HG03565 (cell line): ENCODE results near the gene SYTL1.

ENCODE experiments used
- ATAC-seq: cut with Tn5 transposase; IDR thresholded peaks from one replicate; pipeline ENCODE4 v1.9.1; 2021; ENCODE audit warnings: mild to moderate bottlenecking, moderate library complexity; ENCODE audit not compliant: unreplicated experiment

SYTL1 gene, protein sequence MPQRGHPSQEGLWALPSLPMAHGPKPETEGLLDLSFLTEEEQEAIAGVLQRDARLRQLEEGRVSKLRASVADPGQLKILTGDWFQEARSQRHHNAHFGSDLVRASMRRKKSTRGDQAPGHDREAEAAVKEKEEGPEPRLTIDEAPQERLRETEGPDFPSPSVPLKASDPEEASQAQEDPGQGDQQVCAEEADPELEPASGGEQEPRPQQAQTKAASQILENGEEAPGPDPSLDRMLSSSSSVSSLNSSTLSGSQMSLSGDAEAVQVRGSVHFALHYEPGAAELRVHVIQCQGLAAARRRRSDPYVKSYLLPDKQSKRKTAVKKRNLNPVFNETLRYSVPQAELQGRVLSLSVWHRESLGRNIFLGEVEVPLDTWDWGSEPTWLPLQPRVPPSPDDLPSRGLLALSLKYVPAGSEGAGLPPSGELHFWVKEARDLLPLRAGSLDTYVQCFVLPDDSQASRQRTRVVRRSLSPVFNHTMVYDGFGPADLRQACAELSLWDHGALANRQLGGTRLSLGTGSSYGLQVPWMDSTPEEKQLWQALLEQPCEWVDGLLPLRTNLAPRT

DNA sequence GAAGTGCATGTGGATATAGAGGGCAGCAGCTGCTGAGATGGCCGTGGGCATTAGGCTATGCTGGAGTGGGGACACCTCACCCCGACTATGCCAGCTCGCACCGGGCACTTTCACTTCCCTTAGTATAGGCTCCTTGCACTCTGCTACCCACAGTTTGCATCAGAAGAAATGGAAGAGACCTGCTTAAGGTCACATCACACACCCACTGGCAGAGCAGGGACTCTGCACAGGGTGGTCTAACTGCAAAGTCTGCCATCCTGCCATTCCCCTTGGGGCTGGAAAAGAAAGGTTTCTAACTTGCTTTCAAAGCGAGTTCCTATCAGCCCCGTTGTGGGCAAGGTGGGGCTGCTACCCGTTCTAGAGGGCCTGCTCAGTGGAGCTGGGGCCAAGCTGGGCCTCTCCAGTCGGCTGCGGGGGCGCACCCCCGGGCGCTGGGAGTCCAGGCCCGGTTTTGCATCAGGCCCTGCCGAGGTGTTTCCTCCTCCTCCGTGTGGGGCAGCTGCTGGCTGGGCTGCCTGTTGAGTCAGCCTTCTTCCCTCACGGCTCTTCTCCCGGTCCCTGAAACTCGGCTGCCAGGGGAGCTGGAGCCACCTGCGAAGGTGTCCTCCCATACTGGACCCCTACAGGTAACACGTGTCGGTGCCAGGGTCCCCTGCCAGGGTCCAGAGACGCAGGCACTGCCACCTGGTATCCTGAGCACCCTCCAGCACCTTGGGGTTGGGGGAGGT lies at the start of gene SYTL1:
TSS of gene SYTL1 (plus strand) at position 498 of the 728 bp plus-strand sequence. CDS start 3,313 bp downstream, outside the sequence.
- no peak for ATAC-seq

DNA sequence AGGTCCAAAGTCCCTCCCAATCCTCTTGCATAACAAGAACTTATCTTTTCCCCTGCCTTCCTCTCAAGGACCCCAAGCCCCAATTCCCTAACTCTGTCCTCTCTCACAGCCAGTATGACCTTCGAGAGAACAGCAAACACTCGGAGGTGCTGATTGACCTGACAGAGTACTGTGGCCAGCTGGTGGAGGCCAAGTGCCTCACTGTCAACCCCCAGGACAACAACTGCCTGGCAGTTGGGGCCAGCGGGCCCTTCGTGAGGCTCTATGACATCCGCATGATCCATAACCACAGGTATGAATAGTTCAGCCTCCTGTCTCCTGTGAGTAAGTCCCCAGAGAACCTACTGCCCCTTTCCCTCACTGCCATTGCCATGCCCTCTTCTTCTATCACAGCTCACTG lies 49.7 kb upstream of the SYTL1 start:
- ATAC-seq = no peak

DNA sequence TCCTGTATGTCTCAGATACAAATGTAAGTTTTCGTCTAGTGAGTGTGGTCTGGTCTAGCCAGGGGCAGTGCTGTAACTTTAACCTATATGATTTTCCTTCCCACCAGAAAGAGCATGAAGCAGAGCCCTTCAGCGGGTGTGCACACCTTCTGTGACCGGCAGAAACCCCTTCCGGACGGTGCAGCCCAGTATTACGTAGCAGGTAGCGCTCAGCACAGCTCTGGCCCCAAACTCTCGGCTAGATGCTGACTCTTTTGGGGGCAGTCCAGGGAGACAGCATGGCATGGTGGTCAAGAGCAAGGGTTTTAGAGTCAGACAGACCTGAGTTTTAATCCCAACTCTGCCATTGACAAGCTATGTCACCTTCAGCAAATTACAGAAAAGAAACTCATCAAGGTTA lies 47.9 kb upstream of the SYTL1 start:
- no peak for ATAC-seq

DNA sequence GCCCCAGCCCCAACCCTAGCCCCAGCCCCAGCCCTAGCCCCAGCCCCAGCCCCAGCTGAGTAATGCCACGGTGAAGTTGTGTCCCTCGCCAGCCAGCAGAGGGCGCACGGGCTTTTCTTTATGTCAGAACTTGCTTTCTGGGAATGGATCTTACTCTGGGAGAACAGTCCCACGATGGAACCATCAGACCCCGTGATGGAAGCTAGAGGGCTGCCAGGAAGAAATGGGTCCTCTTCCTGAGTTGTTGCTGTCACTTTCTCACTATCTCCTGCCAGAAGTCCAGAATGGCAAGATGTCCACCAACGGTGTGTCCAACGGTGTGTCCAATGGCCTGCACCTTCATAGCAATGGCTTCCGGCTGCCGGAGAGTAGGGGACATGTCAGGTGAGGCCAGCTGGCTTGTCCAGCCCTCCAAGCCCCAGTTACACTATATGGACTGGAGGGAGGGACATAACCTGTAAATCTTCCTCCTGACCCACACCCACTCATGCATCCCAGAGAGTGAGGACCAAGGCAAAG lies 45.0 kb upstream of the SYTL1 start:
- ATAC-seq = no peak

DNA sequence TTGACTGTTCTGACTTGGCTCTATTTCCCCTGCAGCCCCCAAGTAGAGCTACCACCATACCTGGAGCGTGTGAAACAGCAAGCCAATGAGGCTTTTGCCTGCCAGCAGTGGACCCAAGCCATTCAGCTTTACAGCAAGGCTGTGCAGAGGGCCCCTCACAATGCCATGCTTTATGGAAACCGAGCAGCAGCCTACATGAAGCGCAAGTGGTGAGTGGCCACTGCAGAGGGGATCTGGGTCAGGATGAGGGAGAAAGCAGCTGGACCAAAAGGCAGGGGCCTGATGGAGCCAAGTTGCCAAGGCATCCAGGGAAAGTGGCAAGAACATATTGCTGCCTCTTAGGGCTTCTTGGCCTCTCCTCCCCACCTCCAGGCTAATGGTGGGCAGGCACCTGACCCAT lies 43.9 kb upstream of the SYTL1 start:
- ATAC-seq = no peak

DNA sequence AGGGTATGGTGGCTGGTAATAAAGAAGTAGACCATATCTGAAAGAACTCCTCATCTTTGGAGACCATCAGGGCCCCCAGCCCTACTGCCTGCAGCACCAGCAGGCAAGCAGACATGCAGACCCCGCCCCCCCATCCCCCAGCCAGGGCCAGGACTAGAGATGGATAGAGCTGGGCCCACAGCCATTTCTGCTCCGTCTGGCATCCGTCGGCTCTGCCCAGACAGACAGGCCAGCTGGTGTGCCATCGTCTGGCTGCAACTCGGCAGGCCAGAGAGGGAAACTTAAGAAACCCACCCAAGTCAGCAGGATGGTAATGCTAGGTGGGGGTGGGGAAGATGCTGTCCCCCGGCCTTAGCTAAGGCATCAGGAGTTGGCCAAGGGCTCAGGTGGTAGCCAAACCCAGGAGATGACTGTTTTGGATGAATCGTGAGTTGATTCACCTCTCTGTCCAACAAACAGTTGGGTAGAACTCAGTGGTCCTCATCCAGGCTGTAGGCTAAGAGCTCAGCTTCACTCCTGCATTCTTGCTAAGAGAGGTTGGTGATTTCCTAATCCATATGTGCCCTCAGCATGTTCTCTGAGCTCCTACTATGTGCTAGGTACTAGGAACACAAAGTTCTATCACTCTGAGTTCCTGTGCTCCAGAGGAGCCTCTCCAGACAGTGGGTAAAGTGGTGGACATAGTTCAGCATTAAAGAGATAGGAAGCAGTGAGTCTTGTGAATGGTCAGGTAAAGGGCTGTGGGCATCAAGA lies 43.0 kb upstream of the SYTL1 start:
- no peak for ATAC-seq

DNA sequence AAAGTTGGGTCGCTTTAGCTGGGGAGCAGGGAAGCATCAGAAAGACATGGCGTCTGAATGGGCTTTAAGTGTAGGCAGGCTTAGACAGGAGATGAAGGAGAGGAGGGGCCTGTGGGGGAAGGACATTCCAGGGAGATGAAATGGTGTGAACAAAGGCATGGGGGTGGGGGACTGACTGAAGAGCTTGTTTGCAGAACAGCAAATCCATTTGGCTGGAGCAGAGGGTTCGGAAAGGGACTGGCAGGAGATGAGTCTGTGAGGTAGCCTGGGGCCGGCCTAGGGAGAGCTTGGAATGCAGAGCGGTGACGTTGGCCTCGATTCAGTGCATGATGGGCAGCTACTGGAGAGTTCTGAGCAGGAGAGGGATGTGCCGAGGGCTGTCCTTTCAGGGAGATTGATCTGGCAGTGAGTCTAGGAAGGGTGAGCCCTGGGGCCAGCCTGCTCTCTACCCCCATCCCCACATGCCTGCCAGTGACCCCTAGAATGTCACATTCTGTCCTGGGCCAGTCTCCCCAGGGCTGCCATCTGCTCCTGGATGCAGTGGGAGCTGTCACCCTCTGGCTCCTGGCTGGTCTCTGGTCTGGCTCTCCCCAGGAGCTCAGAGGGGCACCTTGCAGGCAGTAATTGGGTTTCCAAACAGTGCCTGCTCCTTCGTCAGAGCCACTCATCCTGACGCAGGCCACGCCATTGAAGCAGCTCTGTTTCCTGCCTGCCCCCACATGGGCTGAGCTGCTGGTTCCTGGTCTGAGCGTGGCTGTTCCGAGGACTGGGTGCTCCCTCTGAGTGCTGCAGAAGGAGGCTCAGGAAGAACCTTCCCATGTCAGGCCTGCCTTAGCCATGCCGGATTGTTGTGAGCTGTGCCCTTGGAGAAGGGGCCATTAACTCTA lies 42.2 kb upstream of the SYTL1 start:
- ATAC-seq = no peak

DNA sequence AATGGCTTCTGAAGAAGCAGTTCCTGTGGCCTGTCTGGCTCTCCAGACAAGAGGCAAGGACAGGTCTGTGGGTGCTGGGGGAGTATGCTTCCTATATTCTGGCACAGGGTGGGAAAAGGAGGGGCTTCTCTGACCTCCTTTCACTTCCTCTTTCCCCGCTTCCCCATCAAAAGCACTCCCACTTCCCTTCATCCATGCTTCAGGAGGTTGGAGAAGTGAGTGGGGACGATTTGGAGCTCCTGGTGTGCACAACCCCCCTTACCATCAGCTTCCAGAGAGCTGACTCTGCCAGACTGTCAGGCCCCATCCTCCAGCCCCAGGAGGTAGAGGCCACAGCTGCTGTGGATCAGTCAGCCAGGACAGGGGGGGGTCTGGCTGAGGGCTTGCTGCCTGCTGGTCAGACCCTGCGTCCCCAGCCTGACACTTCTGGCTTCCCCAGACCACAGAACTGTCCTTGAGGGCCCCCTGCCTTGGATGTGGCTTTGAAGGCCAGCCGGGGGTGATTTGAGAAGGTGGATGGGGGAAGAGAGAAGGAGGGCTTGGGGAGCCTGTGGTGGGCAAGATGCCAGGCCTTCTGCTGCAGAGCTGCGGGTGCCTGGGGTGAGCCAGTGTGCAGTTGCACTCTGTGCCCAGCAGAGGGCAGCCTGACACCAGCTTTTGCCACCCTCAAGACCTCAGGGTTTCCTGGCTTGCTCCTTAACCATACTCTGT lies 41.3 kb upstream of the SYTL1 start:
- ATAC-seq = no peak

DNA sequence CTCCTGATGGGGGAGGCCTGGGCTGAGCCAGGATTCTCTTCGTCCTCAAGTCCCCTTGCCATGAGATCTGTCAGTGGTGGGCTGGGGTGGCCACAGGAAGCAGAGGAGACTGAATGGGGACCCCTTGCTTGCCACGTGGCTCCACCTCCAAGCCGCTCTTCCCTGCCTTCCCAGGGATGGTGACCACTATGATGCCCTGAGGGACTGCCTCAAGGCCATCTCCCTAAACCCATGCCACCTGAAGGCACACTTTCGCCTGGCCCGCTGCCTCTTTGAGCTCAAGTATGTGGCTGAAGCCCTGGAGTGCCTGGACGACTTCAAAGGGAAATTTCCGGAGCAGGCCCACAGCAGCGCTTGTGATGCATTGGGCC lies 40.8 kb upstream of the SYTL1 start:
- no peak for ATAC-seq

DNA sequence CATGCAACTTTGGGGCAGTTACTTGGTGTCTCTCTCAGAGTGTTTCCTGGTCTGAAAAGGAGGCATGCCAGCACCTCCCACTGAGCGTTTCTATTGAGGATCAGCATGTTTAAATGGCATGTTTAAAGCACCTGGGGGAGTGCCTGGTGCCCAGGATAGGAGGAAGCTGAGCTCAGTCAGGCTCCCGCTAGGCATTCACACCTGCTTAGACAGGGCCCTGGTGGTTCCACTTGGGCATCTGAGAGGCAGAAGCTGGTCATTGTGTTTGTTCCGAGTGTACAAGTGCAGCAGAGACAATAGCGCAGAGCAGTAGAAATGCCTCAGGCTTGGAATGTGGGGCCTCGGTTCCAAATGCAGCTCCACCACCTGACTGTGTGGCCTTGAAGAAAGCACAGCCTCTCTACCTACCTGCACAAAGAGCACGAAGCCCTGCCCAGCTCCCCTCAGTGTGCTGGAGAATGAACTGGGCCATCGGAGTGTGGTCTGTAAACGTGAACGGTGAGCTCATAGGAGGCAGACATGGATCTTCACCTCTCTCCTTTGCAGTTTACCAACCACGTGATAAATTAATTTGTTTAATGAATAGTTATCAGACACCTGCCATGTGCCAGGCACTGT lies 40.1 kb upstream of the SYTL1 start:
- no peak for ATAC-seq

DNA sequence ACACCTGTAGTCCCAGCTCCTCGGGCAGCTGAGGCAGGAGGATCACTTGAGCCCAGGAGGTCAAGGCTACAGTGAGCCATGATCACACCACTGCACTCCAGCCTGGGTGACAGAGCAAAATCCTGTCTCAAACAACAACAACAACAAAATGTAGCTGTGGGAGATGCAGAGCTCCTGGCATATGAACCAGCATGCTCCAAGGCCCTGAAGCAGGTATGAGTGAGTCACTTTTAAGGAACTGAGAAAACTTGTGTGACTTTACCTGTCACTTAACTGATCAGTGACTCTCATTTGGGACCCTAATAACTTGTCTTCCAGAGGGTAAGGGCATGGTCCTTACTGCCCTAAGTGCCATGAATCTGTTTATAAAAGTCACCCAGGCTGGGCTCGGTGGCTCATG lies 39.2 kb upstream of the SYTL1 start:
- no peak for ATAC-seq

DNA sequence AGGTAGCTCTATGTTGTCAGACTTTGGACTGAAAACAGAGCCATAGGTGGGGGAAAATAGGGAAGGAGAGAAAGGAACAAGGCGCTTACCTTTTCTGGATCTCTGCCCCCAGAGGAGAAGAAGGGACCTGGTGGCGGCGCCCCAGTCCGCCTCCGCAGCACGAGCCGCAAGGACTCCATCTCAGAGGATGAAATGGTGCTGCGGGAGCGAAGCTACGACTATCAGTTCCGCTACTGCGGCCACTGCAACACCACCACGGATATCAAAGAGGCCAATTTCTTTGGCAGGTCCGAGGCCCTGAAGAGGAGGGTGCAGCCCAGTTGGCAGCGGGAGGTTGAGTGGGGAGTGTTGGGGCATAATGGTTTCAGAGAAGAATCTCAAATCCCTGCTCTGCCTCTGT lies 38.3 kb upstream of the SYTL1 start:
- no peak for ATAC-seq

DNA sequence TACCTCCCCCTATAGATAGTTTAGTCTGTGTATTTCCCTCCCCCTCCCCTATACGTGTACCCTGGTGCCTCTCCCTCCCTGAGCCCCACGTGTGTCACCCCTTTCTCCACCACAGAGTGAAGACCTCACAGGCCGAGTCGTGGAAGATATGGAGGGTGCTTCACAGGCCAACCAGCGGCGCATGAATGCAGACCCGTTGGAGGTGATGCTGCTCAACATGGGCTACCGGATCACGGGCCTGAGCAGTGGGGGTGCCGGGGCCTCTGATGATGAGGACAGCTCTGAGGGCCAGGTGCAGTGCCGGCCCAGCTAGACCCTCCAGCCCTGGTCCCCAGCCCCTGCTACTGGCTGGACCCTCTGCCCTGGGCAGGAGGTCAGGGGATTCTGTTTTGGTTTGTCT lies 35.8 kb upstream of the SYTL1 start:
- ATAC-seq = no peak

DNA sequence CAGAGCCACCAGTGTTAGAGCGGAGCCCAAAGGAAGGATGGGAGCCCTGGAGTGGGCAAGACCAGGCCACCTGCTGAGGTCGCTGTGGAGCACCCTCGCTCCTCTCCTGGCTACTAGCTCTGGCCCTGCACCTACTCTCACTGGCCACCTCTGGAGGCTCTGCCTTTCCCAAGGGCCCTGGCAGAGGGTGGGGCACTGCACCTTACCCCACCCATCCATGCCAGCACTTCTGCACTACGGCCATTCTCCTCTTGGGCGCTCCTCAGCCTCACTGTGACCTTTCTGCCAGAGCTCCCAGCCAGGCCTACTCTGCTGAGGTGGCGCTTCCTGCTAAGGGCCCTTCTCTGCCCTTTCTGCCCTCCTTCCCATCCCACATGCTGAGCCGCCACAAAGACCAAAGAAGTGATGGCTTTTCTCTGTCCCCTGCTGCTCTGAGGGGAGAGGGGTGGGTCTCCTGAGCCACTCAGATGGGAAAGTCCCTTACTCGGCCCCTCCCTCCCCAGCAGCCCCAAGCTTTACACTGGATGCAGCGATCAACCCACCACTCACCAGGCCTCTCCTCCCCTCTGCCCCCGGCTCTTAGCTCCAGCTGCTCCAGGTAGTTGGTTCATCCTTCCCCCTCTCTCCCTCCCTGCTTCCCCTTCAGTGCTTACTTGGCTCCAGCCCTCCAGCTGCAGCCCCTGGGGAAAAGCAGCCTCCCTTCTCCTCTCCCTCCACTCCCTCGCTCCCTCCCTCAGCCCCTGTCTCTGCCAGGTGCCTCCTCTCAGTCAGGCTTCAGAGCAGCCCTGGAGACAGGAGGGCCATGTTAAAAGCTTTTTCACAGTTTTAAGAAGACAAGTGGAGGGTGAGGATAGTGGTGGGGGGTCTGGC lies 34.7 kb upstream of the SYTL1 start:
- no peak for ATAC-seq

DNA sequence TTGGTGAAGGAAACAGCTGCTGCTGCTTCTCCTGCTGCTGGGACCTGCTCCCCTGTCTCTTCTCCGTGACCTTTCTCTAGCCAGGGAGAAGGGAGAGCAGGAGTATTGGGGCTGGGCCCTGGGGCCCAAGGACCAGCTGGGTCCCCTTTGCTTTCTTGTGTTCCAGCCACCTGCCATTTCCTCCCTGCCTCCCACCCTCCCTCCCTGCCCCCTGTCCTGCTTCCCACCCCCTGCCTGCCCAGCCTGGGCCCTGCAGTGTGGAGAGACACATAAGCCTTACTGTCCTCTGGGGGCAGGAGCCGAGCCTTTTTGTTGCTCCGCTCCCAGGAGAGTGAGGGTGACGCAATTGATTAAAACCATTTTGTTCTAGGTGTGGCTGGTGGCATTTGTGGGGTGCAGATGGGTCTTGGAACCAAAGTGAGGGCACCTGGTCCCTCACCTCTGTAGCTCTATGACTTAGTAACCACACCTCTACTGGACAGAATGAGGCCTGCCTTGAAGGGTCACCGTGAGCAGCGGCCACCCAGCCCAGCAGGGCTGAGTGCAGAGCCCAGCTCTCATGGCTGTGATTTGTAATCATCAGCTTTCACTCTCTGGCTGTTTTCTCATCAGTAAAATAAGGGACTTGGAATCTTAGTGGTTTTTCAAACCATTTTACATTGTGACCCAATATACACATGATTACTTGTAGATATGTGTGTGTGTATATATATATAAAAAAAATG lies 33.8 kb upstream of the SYTL1 start:
- ATAC-seq = no peak

DNA sequence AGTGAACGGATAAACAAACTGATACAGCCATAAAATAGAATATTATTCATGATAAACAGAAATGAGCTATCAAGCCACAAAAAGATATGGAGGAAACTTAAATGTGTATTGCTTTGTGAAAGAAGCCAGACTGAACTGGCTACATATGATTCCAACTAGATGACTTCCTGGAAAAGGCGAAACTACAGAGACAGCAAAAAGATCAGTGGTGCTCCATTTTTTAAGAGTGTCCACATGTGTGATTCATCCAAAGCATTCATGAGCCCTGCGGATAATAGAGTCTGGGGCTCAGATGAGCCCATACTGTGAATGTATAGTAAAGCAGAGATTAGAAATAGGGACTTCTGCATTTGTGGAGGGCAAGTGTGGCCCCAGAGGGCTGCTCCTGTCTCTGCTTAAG lies 27.7 kb upstream of the SYTL1 start:
- no peak for ATAC-seq

DNA sequence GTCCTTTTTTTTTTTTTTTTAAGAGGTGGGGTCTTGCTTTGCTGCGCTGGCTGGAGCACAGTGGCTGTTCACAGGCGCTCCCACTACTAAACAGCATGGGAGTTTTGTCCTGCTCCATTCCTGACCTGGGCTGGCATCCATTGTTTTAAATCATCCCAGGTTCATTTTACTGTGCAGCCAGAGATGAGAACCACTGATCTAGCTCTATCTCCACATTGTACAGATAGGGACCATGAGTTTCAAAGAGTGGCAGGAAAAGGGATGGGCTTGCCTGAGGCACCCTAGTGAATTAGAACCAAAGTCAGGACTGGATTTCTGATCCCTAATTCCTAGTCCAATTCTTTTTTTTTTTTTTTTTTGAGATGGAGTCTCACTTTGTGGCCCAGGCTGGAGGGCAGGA lies 27.1 kb upstream of the SYTL1 start:
- no peak for ATAC-seq

DNA sequence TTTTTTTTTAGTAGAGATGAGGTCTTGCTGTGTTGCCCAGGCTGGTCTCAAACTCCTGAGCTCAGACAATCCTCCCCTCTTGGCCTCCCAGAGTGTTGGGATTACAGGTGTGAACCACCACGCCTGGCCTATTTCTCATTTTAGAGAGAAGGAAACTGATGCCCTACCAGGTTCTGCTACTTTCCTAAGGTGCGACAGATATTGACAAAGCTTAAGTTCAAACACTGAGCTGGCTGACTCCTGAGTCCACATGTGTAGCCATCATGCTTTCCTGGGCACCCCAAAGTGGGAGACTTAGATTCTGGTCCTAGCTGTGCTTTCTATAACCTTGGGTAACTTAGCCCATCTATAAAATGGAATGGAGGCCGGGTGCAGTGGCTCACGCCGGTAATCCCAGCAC lies 25.0 kb upstream of the SYTL1 start:
- ATAC-seq = no peak
